ENCODE results near the gene CCDC188.
"Not testable (repeated sequence)": the region's sequence is repeated elsewhere in the genome, so short reads cannot be mapped to it uniquely, and the experiment has no call there.

CCDC188 gene

GRCh38 chr22:20169253-20169822 lies 18.5 kb upstream of the CCDC188 start:
- no peak for DNase-seq

- no peak for DNase-seq
Measured at GRCh38 chr22:20167643-20168322, 16.9 kb upstream of the CCDC188 start.

GRCh38 chr22:20166703-20167102 lies 15.8 kb upstream of the CCDC188 start:
- DNase-seq, result no peak

- no peak for DNase-seq
Measured at GRCh38 chr22:20165913-20166312, 15.1 kb upstream of the CCDC188 start.

GRCh38 chr22:20165421-20165820 lies 14.6 kb upstream of the CCDC188 start:
- DNase-seq, result no peak

- no peak for DNase-seq
Measured at GRCh38 chr22:20164863-20165262, 14.0 kb upstream of the CCDC188 start.

- no peak for DNase-seq
Measured at GRCh38 chr22:20160041-20160440, 9.2 kb upstream of the CCDC188 start.

GRCh38 chr22:20159531-20159930 lies 8.7 kb upstream of the CCDC188 start:
- DNase-seq, result not testable (repeated sequence)

- no peak for DNase-seq
Measured at GRCh38 chr22:20159076-20159475, 8.2 kb upstream of the CCDC188 start.

GRCh38 chr22:20158391-20159036 lies 7.7 kb upstream of the CCDC188 start:
- no peak for DNase-seq

- no peak for DNase-seq
Measured at GRCh38 chr22:20157430-20158183, 6.8 kb upstream of the CCDC188 start.

GRCh38 chr22:20156611-20157429 lies 6.0 kb upstream of the CCDC188 start:
- DNase-seq, result peak; percentile 90

- no peak for DNase-seq
Measured at GRCh38 chr22:20156042-20156389, 5.2 kb upstream of the CCDC188 start.

GRCh38 chr22:20155330-20156041 lies 4.6 kb upstream of the CCDC188 start:
- DNase-seq, result no peak

- DNase-seq, result no peak
Measured at GRCh38 chr22:20154602-20155187, 3.8 kb upstream of the CCDC188 start.

- no peak for DNase-seq
Measured at GRCh38 chr22:20153945-20154344, 3.1 kb upstream of the CCDC188 start.

GRCh38 chr22:20152464-20152890 lies 1.6 kb upstream of the CCDC188 start:
- DNase-seq, result no peak

GRCh38 chr22:20151276-20151588 lies 377 bp upstream of the CCDC188 start:
- no peak for DNase-seq

GRCh38 chr22:20149257-20150250 lies 1.3 kb downstream of the CCDC188 start:
- no peak for DNase-seq

- DNase-seq, result no peak
Measured at GRCh38 chr22:20148414-20148813, 2.4 kb downstream of the CCDC188 start.

Data from stimulated activated CD4-positive, alpha-beta T cell treated with anti-CD3 and anti-CD28 coated beads, Interleukin-15, amount 100 ng/mL, for 24 hours (primary cell).